ES-I3 (cell line): ENCODE results near the gene TM2D3.

Experiments used
- H3K36me3 ChIP-seq: 2 replicates; pipeline ENCODE4 v1.6.1; 2013; ENCODE audit warnings: mild to moderate bottlenecking, low read length, control low read depth, moderate library complexity; ENCODE audit not compliant: insufficient read depth
- H3K4me1 ChIP-seq: 2 replicates; pipeline ENCODE4 v1.6.1; 2013; ENCODE audit warnings: mild to moderate bottlenecking, control low read depth, low read length; ENCODE audit not compliant: insufficient read depth
- H3K9ac ChIP-seq: 2 replicates; pipeline ENCODE4 v1.6.1; 2013; ENCODE audit warnings: low read depth, mild to moderate bottlenecking, low read length, moderate library complexity
- H3K9me3 ChIP-seq: 2 replicates; pipeline ENCODE4 v1.6.1; 2013; ENCODE audit warnings: mild to moderate bottlenecking, low read length, moderate library complexity; ENCODE audit not compliant: control insufficient read depth, insufficient read depth

The TM2D3 gene

DNA sequence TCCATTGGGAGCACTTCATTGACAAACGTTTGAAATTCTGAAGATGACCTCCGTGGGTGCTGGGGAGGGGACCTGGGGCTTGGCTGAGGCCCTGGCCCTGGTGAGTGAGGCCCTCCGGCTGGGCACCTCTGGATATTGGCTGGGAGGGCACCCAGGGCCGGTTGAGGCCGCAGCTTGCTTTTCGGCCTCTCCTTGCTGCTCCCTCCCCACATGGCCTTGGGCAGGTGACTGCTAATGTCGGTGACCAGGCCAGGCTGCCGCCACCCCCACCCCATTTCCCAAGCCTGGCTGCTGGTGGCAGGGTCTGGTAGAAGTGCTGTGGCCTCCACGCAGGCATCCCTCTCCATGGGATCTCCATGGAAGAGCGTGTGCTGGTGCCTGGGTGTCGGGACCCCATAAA, 39.5 kb downstream of the TM2D3 start:
- no peaks in the 10 kb centered on the region for H3K36me3 ChIP-seq
- no peak overlapping the region for H3K9ac ChIP-seq
- H3K4me1 ChIP-seq = peaks cover 8% of the 10 kb centered on the region

DNA sequence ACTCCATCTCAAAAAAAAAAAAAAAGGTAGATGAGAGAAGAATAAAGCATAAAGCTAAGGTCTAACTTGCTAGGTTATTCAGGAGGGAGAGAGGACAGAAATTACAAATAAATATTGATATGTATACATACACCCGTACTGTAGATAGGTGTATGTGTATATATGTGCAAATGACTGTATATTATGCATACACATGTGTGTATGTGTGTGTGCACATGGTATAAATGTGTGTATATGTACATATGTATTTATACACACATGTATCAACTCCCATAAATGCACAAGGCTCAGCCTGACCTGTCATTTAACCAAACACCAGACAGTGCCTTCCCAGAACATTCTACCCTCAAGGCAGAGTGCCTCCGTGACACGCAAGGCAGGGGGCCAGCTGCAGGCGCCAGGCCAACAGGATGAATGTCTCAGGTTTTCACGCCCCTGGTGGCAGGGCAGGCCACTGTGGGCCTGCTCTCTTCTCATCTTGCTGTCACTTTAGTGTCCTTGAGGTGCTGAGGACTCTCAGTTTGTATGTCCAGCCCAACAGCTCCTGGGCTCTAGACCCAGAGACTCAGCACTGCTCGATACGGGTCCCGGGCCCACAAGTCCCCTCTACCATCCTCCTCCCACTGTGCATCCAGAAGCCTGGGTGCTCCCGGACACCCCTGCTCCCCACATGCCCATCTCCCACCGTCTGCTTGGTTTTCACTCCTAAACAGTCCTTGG, 40.4 kb downstream of the TM2D3 start:
- Histone ChIP-seq H3K9me3 (no peaks in the 10 kb centered on the region), H3K9ac (no peak overlapping the region), H3K4me1 (peaks cover 8% of the 10 kb centered on the region), H3K36me3 (no peaks in the 10 kb centered on the region)

More for the DNA sequence above, 39.5 kb downstream of the TM2D3 start:
- H3K9me3 ChIP-seq = no peaks in the 10 kb centered on the region

DNA sequence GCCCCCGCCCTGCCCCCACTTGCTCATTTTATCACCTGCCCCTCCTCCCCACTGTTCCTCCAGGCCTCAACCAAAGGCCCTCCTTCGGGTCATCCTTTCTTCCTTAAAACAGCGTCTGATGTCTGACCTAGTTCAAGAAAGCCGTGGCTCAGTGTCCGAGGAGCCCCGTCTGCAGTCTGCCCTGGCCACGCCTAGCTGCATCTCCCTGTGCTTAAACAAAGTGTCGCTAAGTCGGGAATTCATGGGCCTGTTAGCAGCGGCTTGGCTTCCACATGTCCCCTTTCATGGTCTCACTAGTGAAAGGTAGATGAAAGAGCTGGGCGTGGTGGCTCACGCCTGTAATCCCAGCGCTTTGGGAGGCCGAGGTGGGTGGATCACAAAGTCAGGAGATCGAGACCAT, 41.2 kb downstream of the TM2D3 start:
- peaks cover 1% of the 10 kb centered on the region; the same call in 1 of the 2 replicates for H3K4me1 ChIP-seq
- H3K9ac ChIP-seq = no peak overlapping the region
- no peaks in the 10 kb centered on the region for H3K9me3 ChIP-seq
- H3K36me3 ChIP-seq = no peaks in the 10 kb centered on the region

DNA sequence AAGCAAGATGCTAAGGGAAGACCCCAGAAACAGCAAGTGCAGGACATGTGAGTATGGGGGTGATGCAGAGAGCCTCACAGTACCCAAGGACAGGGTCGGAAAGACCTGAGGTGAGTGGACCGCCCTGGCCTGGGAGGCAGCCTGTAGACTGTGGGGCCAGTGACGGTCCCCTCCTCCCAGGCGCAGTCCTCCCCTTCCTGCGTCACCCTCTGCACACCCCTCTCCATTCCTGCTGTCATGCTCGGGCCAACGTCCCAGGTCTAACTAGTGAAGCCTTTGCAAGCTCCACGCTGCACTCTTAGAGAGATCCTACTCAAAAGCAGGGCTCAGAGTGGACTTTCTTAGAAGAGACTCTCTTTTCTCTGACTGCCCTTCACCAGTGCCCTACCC, 41.6 kb downstream of the TM2D3 start:
- H3K9me3 ChIP-seq = no peaks in the 10 kb centered on the region
- no peaks in the 10 kb centered on the region; the same call in 1 of the 2 replicates for H3K4me1 ChIP-seq
- no peaks in the 10 kb centered on the region for H3K36me3 ChIP-seq
- no peak overlapping the region for H3K9ac ChIP-seq

DNA sequence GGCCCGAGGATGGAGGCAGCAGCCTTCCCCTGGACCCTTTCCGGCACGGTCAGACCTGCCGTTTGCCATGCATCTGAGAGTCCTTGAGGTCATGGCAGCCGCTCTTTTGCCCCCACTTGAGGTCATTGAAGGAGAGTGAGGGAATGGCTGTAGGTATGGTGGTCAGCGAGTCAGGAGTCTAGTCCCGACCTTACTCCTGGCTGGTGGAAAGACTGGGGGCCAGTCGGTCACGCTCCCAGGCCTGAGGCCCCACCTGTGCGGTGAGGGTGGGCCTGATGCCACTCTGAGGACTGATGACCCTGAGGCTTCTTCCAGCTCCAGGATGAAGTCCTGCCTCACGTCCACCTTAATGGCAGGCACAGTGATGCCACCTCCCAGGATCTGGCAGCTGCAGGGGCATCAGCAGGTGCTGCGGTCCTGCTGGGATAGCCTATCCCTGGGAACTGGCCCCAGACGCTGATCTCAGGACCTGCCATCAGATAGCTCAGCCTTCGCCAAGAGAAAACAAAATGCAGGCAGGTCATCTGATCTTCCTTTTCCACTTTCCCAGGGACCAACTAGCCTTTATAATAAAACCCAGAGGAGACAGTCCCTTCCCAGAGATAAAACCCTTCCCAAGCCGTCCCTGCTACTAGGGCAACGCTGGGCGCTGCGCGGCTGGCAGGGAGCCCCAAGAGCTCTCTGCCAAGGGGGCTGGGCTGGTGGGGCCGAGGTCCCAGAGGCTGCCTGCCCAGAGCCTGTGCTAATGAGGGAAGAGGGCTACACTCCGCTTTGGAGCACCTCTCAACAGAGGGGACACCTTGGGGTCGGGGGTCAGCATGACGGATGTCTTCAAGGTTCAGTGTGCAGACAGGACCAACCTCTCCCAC, 42.2 kb downstream of the TM2D3 start:
- H3K9ac ChIP-seq = no peak overlapping the region
- H3K4me1 ChIP-seq = no peaks in the 10 kb centered on the region
- no peaks in the 10 kb centered on the region for H3K36me3 ChIP-seq
- no peaks in the 10 kb centered on the region for H3K9me3 ChIP-seq

DNA sequence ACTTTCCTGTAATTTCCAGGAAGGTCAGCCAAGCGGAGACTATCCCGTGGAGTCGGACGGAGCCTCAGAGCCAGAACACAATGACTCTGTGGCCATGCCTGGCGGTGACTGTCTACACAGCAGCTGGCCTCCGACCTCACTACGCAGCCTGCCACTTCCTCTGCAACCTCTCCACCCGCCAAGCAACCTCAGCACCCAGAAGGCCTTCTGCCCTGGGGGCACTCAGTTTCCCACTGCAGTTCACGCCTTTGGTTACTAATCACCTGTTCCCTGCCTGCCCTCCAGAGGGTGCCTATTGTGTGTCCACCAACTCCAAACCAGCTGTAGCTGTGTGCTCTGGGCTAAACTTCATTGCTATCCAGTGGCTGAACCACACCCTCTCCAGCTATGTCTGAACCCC, 44.0 kb downstream of the TM2D3 start:
- Histone ChIP-seq H3K9me3 (no peaks in the 10 kb centered on the region), H3K36me3 (no peaks in the 10 kb centered on the region), H3K4me1 (no peaks in the 10 kb centered on the region), H3K9ac (no peak overlapping the region)

DNA sequence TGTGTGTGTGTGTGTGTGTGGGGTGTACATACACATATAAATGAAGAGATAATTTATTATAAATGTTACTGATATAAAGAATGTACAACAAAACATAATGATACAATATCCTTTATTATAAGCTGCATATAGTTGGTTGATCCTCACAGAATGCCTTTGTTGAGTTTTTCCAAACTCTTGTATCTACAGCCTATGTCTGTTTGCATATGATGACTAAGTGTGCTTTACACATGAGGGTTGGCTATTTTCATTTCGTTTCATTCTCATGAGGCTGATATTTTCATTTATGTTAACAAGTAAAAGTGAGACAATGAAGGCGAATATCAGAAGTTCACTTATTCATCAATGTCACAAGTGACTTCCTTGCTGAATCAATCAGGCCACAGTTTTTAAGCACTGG, 45.1 kb downstream of the TM2D3 start:
- no peaks in the 10 kb centered on the region for H3K9me3 ChIP-seq
- no peaks in the 10 kb centered on the region for H3K36me3 ChIP-seq
- H3K4me1 ChIP-seq = no peaks in the 10 kb centered on the region
- H3K9ac ChIP-seq = no peak overlapping the region

DNA sequence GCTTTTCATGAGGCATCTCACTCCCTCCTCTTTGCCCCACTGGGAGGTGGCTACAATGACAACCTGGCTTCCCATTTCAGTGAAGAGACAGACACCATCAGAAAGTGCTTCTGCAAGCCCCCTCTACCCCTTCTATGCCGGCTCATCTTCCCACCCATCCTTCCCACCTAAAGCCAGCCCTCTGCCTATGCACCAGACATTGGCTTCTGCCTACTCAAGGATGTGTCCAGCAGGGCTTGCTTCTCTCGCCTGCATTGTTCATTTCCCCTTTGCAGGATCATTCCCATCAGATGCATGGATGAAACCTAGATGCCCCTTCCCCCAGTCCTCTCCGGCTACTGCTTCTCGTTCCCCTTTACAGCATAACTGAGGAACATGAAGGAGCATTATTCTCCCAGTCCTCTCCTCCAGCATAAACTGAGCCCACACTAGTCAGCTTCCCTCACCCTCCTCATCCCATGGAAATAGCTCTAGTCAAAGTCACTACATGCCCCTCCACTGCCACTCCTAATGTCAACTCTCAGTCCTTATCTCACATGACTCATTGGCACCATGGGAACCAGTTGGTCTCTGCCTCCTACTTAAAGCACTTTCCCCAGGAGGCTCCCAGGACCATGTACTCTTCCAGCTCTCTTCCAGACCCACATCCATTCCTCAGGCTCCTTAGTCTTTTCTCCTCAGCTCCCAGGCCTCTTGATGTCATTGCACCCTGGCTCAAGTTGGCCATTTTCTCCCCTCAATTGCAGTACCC, 47.9 kb downstream of the TM2D3 start:
- H3K9ac ChIP-seq = no peak overlapping the region
- no peaks in the 10 kb centered on the region for H3K4me1 ChIP-seq
- H3K9me3 ChIP-seq = no peaks in the 10 kb centered on the region
- no peaks in the 10 kb centered on the region for H3K36me3 ChIP-seq

DNA sequence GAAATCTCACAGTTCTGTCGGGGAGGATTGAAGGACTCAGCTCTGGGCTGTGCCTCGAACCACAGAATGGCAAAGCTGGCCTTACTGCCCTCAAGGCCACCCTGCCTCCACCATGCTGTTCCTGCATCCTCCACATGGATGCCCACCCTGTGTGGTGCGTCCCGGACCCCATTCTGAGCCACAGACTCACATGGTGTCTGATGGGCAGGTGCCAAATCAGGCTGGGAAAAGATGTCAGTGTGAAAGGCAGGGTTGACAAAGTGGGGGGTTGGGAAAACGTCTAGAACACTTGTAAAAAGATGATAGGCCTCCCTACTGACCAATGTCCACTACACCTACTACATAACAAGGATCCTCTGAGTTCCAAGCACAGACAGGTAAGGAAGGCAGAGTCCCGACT, 49.4 kb downstream of the TM2D3 start:
- Histone ChIP-seq H3K9me3 (no peaks in the 10 kb centered on the region), H3K36me3 (no peaks in the 10 kb centered on the region), H3K9ac (no peak overlapping the region), H3K4me1 (no peaks in the 10 kb centered on the region)

DNA sequence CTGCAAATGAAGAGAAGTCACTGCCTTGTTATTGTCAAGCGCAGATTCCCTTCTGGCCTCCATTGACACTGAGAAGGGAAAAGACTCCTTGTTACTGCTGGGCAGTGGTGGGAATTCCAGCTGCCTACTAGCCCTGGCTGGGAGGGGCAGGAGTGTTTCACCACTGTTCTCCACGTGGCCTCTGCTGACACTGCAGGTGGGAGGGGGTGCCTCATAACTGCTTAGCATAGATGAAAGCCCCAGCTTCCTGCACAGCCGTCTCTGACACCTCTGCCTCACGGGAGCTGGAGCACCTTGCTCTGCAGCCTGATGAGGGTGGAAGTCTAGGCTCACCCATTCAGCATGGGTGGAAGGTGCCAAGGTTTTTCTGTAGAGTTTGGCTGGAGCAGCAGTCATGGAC, 52.1 kb downstream of the TM2D3 start:
- Histone ChIP-seq H3K9ac (no peak overlapping the region), H3K9me3 (no peaks in the 10 kb centered on the region), H3K4me1 (no peaks in the 10 kb centered on the region), H3K36me3 (no peaks in the 10 kb centered on the region)

DNA sequence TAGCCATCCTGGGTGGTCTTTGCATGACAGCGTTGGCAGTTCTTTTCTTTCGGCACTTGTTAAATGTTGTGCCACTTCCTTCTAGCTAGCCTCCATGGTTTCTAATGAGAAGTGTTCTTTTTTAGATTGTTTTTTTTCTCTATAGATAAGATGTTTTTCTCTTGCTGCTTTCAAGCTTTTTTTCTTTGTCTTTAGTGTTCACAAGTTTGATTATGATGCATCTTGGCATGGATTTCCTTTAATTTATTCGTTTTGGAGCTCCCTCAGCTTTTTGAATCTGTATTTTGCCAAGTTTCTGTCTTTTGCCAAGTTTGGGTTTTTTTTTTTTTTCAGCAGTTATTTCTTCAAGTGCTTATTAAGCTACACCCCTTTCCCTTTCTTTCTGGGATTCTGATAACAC, 53.1 kb downstream of the TM2D3 start:
- no peaks in the 10 kb centered on the region for H3K36me3 ChIP-seq
- H3K9me3 ChIP-seq = no peaks in the 10 kb centered on the region
- H3K4me1 ChIP-seq = no peaks in the 10 kb centered on the region
- no peak overlapping the region for H3K9ac ChIP-seq

DNA sequence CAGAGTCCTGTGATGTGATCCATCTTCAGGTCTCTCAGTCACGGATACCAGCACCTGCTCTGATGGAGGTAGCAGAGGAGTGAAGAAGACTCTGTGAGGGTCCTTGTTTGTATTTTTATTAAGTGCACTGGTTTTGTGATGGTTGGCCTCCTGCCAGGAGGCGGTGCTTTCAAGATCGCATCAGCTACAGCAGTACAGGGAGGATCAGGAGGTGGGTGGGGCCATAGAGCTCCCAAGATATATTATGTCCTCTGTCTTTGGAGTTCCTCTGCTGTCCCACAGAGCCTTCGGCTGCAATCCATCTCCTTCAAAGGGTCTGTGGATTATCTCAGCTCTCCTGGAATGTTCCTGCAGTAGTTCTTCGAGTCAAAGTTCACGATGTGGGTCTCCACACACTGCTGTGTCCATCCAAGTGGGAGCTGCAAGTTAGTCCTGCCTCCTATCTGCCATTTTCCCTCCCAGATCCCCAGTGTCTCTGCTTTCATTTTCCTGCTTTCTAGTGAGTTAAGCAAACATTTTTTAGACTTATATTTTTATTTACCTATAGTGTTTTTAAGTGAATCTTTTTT, 54.7 kb downstream of the TM2D3 start:
- no peaks in the 10 kb centered on the region for H3K9me3 ChIP-seq
- H3K9ac ChIP-seq = no peak overlapping the region
- no peaks in the 10 kb centered on the region for H3K36me3 ChIP-seq
- no peaks in the 10 kb centered on the region for H3K4me1 ChIP-seq

DNA sequence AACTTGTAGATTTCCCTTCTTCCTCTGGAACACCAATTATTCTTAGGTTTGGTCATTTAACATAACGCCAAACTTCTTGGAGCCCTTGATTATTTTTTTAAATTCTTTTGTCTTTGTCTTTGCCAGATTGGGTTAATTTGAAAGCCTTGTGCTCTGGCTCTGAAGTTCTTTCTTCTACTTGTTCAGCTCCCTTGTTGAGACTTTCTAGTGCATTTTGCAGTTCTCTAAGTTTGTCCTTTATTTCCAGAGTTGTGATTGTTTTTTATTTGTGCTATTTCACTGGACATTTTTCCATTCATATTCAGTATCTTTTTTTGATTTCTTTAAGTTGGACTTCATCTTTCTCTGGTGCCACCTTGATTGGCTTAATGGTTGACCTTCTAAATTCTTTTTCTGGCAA, 55.5 kb downstream of the TM2D3 start:
- Histone ChIP-seq H3K9me3 (no peaks in the 10 kb centered on the region), H3K36me3 (no peaks in the 10 kb centered on the region), H3K4me1 (no peaks in the 10 kb centered on the region), H3K9ac (no peak overlapping the region)
